Calu3 (cell line): ENCODE data around the gene DNAJB14. TPM values are rescaled to one million over a fixed set of nuclear protein-coding genes. Genes with fewer than 3 reads are reported as not detected.

ENCODE experiments used
- BruUV-seq: library from RNA; stranded (reverse); fragments of 400-500 nt; replicated peaks from 2 replicates; lab custom pipeline; 2021; lab: Mats Ljungman, UMichigan
- CTCF ChIA-PET: fragments of 300-600 bp; sonication (Branson Sonifier 250); formaldehyde crosslinking; loops from one replicate; lab custom pipeline; 2022; ENCODE audit warnings: antibody characterized with exemption; lab: Charles Lee
- DNase-seq: peaks from one replicate; pipeline ENCODE4 v3.0.0; 2022
- H3K27ac Mint-ChIP-seq: one replicate; pipeline ENCODE4 v1.8.0; 2022; ENCODE audit warnings: mixed read lengths; ENCODE audit not compliant: unreplicated experiment
- H3K27me3 Mint-ChIP-seq: one replicate; pipeline ENCODE4 v1.8.0; 2022; ENCODE audit warnings: mixed read lengths; ENCODE audit not compliant: unreplicated experiment
- H3K36me3 Mint-ChIP-seq: one replicate; pipeline ENCODE4 v1.8.0; 2022; ENCODE audit warnings: mild to moderate bottlenecking, moderate library complexity, mixed read lengths; ENCODE audit not compliant: insufficient read depth, unreplicated experiment
- H3K4me1 Mint-ChIP-seq: one replicate; pipeline ENCODE4 v1.8.0; 2022; ENCODE audit warnings: mild to moderate bottlenecking, low read depth, mixed read lengths; ENCODE audit not compliant: unreplicated experiment
- H3K4me3 Mint-ChIP-seq: one replicate; pipeline ENCODE4 v1.8.0; 2022; ENCODE audit warnings: mild to moderate bottlenecking, low read depth, moderate library complexity, mixed read lengths; ENCODE audit not compliant: unreplicated experiment
- H3K9me3 Mint-ChIP-seq: one replicate; pipeline ENCODE4 v1.8.0; 2022; ENCODE audit warnings: low read depth, mixed read lengths; ENCODE audit not compliant: unreplicated experiment
- CTCF ChIP-seq: fragments of 200-600 bp; IDR thresholded peaks from one replicate; pipeline ENCODE4 v1.8.0; 2022; ENCODE audit warnings: antibody characterized with exemption; ENCODE audit not compliant: unreplicated experiment
- intact Hi-C: fragments of 100-400 bp; cut with micrococcal nuclease; formaldehyde crosslinking; loops from one replicate; pipeline ENCODE4 v1.10.0; 2022; ENCODE audit not compliant: unreplicated experiment
- total RNA-seq: library from RNA; stranded (reverse); gene quantifications from 2 replicates; pipeline ENCODE4 v1.2.3, GENCODE V29; 2022

DNAJB14 gene
- total RNA-seq, 1 experiment from 2014 or later = 35.4 TPM

GRCh38 chr4:99875071-99875470, 71.3 kb downstream of the DNAJB14 start:
- TF ChIP-seq CTCF = no peak
- no TSS peak for BruUV-seq
- CTCF ChIA-PET = no interaction called here
- H3K27ac Mint-ChIP-seq = no peak overlapping the region
- no peaks in the 10 kb centered on the region for H3K27me3 Mint-ChIP-seq
- intact Hi-C loops = no loop called here
- no peaks in the 10 kb centered on the region for H3K9me3 Mint-ChIP-seq
- no peak for DNase-seq
- H3K4me1 Mint-ChIP-seq = no peaks in the 10 kb centered on the region
- H3K4me3 Mint-ChIP-seq = no peak overlapping the region
- H3K36me3 Mint-ChIP-seq = peaks cover 6% of the 10 kb centered on the region

- intact Hi-C loops = no loop called here
- Mint-ChIP-seq H3K36me3 (peaks cover 9% of the 10 kb centered on the region), H3K27me3 (no peaks in the 10 kb centered on the region), H3K4me3 (no peak overlapping the region), H3K4me1 (no peaks in the 10 kb centered on the region), H3K9me3 (no peaks in the 10 kb centered on the region), H3K27ac (no peak overlapping the region)
- no TSS peak for BruUV-seq
- DNase-seq = no peak
- no peak for TF ChIP-seq CTCF
- CTCF ChIA-PET = no interaction called here
Observed at GRCh38 chr4:99872570-99872969, 73.8 kb downstream of the DNAJB14 start.

GRCh38 chr4:99868126-99868596, 78.3 kb downstream of the DNAJB14 start:
- no peak for TF ChIP-seq CTCF
- H3K9me3 Mint-ChIP-seq = no peaks in the 10 kb centered on the region
- H3K36me3 Mint-ChIP-seq = peaks cover 14% of the 10 kb centered on the region
- CTCF ChIA-PET = no interaction called here
- no peak overlapping the region for H3K4me3 Mint-ChIP-seq
- BruUV-seq = no TSS peak
- H3K27me3 Mint-ChIP-seq = no peaks in the 10 kb centered on the region
- intact Hi-C loops = no loop called here
- no peaks in the 10 kb centered on the region for H3K4me1 Mint-ChIP-seq
- DNase-seq = no peak
- no peak overlapping the region for H3K27ac Mint-ChIP-seq

- H3K27ac Mint-ChIP-seq = no peak overlapping the region
- no peaks in the 10 kb centered on the region for H3K27me3 Mint-ChIP-seq
- no peak overlapping the region for H3K4me3 Mint-ChIP-seq
- no peaks in the 10 kb centered on the region for H3K4me1 Mint-ChIP-seq
- TF ChIP-seq CTCF = no peak
- CTCF ChIA-PET = no interaction called here
- BruUV-seq = no TSS peak
- DNase-seq = no peak
- intact Hi-C loops = no loop called here
- H3K9me3 Mint-ChIP-seq = no peaks in the 10 kb centered on the region
- peaks cover 14% of the 10 kb centered on the region for H3K36me3 Mint-ChIP-seq
Observed at GRCh38 chr4:99863804-99864203, 82.6 kb downstream of the DNAJB14 start.
